ENCODE measurements around the gene CYP39A1. TPM values are rescaled to one million over a fixed set of nuclear protein-coding genes. Genes with fewer than 3 reads are reported as not detected.

Gene CYP39A1
- total and polyA plus RNA-seq, 9 of the 15 experiments (the other 6 are each of a cell fraction or from before 2014, with no cell fraction given): not detected

- FAIRE-seq: no peak
- TF ChIP-seq ZKSCAN1 (IDR thresholded peaks at IDR 0.05; ENCODE audit: low read depth, low read length) (no peak), TEAD2 (tag; IDR thresholded peaks at IDR 0.05) (no peak), MAFF (IDR thresholded peaks at IDR 0.05; ENCODE audit: low read length) (no peak), PHF21A (IDR thresholded peaks at IDR 0.05; ENCODE audit: borderline replicate concordance, low read depth) (no peak), CREBBP (IDR thresholded peaks at IDR 0.05; ENCODE audit: low read depth, low read length) (no peak), CBFA2T3 (IDR thresholded peaks at IDR 0.05) (no peak), GATA2 (CRISPR knock-in tag; IDR thresholded peaks at IDR 0.05) (no peak), TCFL5 (CRISPR knock-in tag; conservative IDR thresholded peaks at IDR 0.05) (no peak), ZNF280B (CRISPR knock-in tag; IDR thresholded peaks at IDR 0.05) (no peak)
- TF ChIP-seq, protein P1, sequence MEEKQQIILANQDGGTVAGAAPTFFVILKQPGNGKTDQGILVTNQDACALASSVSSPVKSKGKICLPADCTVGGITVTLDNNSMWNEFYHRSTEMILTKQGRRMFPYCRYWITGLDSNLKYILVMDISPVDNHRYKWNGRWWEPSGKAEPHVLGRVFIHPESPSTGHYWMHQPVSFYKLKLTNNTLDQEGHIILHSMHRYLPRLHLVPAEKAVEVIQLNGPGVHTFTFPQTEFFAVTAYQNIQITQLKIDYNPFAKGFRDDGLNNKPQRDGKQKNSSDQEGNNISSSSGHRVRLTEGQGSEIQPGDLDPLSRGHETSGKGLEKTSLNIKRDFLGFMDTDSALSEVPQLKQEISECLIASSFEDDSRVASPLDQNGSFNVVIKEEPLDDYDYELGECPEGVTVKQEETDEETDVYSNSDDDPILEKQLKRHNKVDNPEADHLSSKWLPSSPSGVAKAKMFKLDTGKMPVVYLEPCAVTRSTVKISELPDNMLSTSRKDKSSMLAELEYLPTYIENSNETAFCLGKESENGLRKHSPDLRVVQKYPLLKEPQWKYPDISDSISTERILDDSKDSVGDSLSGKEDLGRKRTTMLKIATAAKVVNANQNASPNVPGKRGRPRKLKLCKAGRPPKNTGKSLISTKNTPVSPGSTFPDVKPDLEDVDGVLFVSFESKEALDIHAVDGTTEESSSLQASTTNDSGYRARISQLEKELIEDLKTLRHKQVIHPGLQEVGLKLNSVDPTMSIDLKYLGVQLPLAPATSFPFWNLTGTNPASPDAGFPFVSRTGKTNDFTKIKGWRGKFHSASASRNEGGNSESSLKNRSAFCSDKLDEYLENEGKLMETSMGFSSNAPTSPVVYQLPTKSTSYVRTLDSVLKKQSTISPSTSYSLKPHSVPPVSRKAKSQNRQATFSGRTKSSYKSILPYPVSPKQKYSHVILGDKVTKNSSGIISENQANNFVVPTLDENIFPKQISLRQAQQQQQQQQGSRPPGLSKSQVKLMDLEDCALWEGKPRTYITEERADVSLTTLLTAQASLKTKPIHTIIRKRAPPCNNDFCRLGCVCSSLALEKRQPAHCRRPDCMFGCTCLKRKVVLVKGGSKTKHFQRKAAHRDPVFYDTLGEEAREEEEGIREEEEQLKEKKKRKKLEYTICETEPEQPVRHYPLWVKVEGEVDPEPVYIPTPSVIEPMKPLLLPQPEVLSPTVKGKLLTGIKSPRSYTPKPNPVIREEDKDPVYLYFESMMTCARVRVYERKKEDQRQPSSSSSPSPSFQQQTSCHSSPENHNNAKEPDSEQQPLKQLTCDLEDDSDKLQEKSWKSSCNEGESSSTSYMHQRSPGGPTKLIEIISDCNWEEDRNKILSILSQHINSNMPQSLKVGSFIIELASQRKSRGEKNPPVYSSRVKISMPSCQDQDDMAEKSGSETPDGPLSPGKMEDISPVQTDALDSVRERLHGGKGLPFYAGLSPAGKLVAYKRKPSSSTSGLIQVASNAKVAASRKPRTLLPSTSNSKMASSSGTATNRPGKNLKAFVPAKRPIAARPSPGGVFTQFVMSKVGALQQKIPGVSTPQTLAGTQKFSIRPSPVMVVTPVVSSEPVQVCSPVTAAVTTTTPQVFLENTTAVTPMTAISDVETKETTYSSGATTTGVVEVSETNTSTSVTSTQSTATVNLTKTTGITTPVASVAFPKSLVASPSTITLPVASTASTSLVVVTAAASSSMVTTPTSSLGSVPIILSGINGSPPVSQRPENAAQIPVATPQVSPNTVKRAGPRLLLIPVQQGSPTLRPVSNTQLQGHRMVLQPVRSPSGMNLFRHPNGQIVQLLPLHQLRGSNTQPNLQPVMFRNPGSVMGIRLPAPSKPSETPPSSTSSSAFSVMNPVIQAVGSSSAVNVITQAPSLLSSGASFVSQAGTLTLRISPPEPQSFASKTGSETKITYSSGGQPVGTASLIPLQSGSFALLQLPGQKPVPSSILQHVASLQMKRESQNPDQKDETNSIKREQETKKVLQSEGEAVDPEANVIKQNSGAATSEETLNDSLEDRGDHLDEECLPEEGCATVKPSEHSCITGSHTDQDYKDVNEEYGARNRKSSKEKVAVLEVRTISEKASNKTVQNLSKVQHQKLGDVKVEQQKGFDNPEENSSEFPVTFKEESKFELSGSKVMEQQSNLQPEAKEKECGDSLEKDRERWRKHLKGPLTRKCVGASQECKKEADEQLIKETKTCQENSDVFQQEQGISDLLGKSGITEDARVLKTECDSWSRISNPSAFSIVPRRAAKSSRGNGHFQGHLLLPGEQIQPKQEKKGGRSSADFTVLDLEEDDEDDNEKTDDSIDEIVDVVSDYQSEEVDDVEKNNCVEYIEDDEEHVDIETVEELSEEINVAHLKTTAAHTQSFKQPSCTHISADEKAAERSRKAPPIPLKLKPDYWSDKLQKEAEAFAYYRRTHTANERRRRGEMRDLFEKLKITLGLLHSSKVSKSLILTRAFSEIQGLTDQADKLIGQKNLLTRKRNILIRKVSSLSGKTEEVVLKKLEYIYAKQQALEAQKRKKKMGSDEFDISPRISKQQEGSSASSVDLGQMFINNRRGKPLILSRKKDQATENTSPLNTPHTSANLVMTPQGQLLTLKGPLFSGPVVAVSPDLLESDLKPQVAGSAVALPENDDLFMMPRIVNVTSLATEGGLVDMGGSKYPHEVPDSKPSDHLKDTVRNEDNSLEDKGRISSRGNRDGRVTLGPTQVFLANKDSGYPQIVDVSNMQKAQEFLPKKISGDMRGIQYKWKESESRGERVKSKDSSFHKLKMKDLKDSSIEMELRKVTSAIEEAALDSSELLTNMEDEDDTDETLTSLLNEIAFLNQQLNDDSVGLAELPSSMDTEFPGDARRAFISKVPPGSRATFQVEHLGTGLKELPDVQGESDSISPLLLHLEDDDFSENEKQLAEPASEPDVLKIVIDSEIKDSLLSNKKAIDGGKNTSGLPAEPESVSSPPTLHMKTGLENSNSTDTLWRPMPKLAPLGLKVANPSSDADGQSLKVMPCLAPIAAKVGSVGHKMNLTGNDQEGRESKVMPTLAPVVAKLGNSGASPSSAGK (IDR thresholded peaks at IDR 0.05): no peak
These were observed 41.6 kb downstream of the CYP39A1 start for GRCh38 chr6:46610862-46611553.

More at GRCh38 chr6:46610862-46611553, 41.6 kb downstream of the CYP39A1 start:
- CTCF ChIA-PET (ENCODE audit: low intra/inter-chr PET ratio): no interaction called here
- no peaks in the 10 kb centered on the region for H3K9me3 ChIP-seq (replicated peaks; ENCODE audit: control insufficient read depth, insufficient read depth, low read depth, low read length)
- no peaks in the 10 kb centered on the region for H3K27me3 ChIP-seq (ENCODE audit: control insufficient read depth in 2 of 2, insufficient read depth in 2 of 2, low read length in 2 of 2)
- ATAC-seq (no peak), DNase-seq (ENCODE audit: extremely low read depth in 1 of 4, low spot score in 3 of 4) (no peak)
- BruUV-seq (replicated peaks): no TSS peak
- no peaks in the 10 kb centered on the region for H4K20me1 ChIP-seq (replicated peaks; ENCODE audit: control insufficient read depth, insufficient read depth, low read length)
- H3K4me2 ChIP-seq (ENCODE audit: insufficient read depth, low read length): no peak overlapping the region
- POLR2A ChIA-PET: no interaction called here
- no peaks in the 10 kb centered on the region for H3K9me1 ChIP-seq (ENCODE audit: control insufficient read depth, insufficient read depth, low read length)
- in situ Hi-C loops (cut with MboI): no loop called here
- no peak overlapping the region for H3K27ac ChIP-seq (ENCODE audit: extremely low read depth, low read depth, low read length)
- no peaks in the 10 kb centered on the region for H3K79me2 ChIP-seq (ENCODE audit: control insufficient read depth, insufficient read depth, low read length)
- intact Hi-C loops (cut with micrococcal nuclease): no loop called here
- H3K36me3 ChIP-seq (ENCODE audit: control insufficient read depth, insufficient read depth, low read length): no peaks in the 10 kb centered on the region
- H3K9ac ChIP-seq (ENCODE audit: insufficient read depth in 1 of 2, low read depth in 2 of 2, low read length in 2 of 2): no peak overlapping the region
- no peak overlapping the region for H2AFZ ChIP-seq (ENCODE audit: low read depth, low read length)
- WGBS (ENCODE audit: insufficient coverage, low coverage, missing lambda C conversion rate): 2% methylated on average over 3 of the region's 3 CpGs
- H3K4me3 ChIP-seq: no peak overlapping the region
- no peaks in the 10 kb centered on the region for H3K4me1 ChIP-seq (replicated peaks in 1 of 2; ENCODE audit: control insufficient read depth in 2 of 2, insufficient read depth in 2 of 2, low read length in 2 of 2)

Data from K562 (cell line).